ENCODE measurements around the gene CDH2.

The CDH2 gene

GRCh38 chr18:28158083-28158581 lies 18.8 kb downstream of the CDH2 start:
- peak; percentile 42 for ATAC-seq
- TF ChIP-seq ISL1 (CRISPR knock-in tag; IDR thresholded peaks at IDR 0.05) (peak; percentile 52), TOX (CRISPR knock-in tag; IDR thresholded peaks at IDR 0.05; ENCODE audit: borderline replicate concordance) (no peak), BACH2 (CRISPR knock-in tag; IDR thresholded peaks at IDR 0.05; ENCODE audit: borderline replicate concordance) (no peak), ZFP3 (CRISPR knock-in tag; IDR thresholded peaks at IDR 0.05) (no peak), TCF4 (CRISPR knock-in tag; IDR thresholded peaks at IDR 0.05; ENCODE audit: borderline replicate concordance) (peak; percentile 94), GLIS3 (CRISPR knock-in tag; IDR thresholded peaks at IDR 0.05) (no peak), ZFP30 (CRISPR knock-in tag; IDR thresholded peaks at IDR 0.05) (no peak), ZNF70 (CRISPR knock-in tag; IDR thresholded peaks at IDR 0.05) (0 out of 2 replicates have a peak, but pooled peaks have one; percentile 2), ARNTL (CRISPR knock-in tag; IDR thresholded peaks at IDR 0.05; ENCODE audit: borderline replicate concordance, low read depth) (no peak), TSHZ2 (CRISPR knock-in tag; IDR thresholded peaks at IDR 0.05) (peak; percentile 92)

GRCh38 chr18:28153485-28154065 lies 23.4 kb downstream of the CDH2 start:
- TF ChIP-seq CSRNP3 (CRISPR knock-in tag; IDR thresholded peaks at IDR 0.05) (no peak), TSHZ2 (CRISPR knock-in tag; IDR thresholded peaks at IDR 0.05) (no peak), SNAI2 (CRISPR knock-in tag; IDR thresholded peaks at IDR 0.05) (no peak), BACH2 (CRISPR knock-in tag; IDR thresholded peaks at IDR 0.05; ENCODE audit: borderline replicate concordance) (no peak), ARNTL (CRISPR knock-in tag; IDR thresholded peaks at IDR 0.05; ENCODE audit: borderline replicate concordance, low read depth) (no peak), ZNF565 (CRISPR knock-in tag; conservative IDR thresholded peaks at IDR 0.05; ENCODE audit: low read depth) (no peak), GLIS3 (CRISPR knock-in tag; IDR thresholded peaks at IDR 0.05) (no peak), TOX (CRISPR knock-in tag; IDR thresholded peaks at IDR 0.05; ENCODE audit: borderline replicate concordance) (no peak), ESRRG (CRISPR knock-in tag; IDR thresholded peaks at IDR 0.05) (no peak), ZC3H10 (CRISPR knock-in tag; IDR thresholded peaks at IDR 0.05) (no peak), POU6F1 (CRISPR knock-in tag; IDR thresholded peaks at IDR 0.05; ENCODE audit: borderline replicate concordance, low read depth) (no peak), OSR1 (CRISPR knock-in tag; IDR thresholded peaks at IDR 0.05) (no peak), CREB5 (CRISPR knock-in tag; IDR thresholded peaks at IDR 0.05; ENCODE audit: low read depth) (no peak), ISL1 (CRISPR knock-in tag; IDR thresholded peaks at IDR 0.05) (no peak), ZFP30 (CRISPR knock-in tag; IDR thresholded peaks at IDR 0.05) (no peak)
- peak; percentile 4; the same call in 2 of the 3 replicates for ATAC-seq

GRCh38 chr18:28152754-28153153 lies 24.2 kb downstream of the CDH2 start:
- no peak for ATAC-seq
- TF ChIP-seq ZC3H10 (CRISPR knock-in tag; IDR thresholded peaks at IDR 0.05) (no peak), PATZ1 (CRISPR knock-in tag; IDR thresholded peaks at IDR 0.05; ENCODE audit: borderline replicate concordance) (no peak), TSHZ2 (CRISPR knock-in tag; IDR thresholded peaks at IDR 0.05) (no peak), ESRRG (CRISPR knock-in tag; IDR thresholded peaks at IDR 0.05) (no peak), CREB5 (CRISPR knock-in tag; IDR thresholded peaks at IDR 0.05; ENCODE audit: low read depth) (no peak), ARNTL (CRISPR knock-in tag; IDR thresholded peaks at IDR 0.05; ENCODE audit: borderline replicate concordance, low read depth) (no peak)
